NOMO-1 treated with dmso at 0.1 percent for 144 hours (cell line): ENCODE measurements around the gene PMEL.
A peak's percentile ranks its signal among the peaks of the same experiment; 100 is the strongest.
"Not testable (repeated sequence)": the region's sequence is repeated elsewhere in the genome, so short reads cannot be mapped to it uniquely, and the experiment has no call there.

Experiments
- DNase-seq: peaks from one replicate; lab custom pipeline; 2025; ENCODE audit not compliant: unreplicated experiment; lab: John Stamatoyannopoulos, UW

The PMEL gene

DNA sequence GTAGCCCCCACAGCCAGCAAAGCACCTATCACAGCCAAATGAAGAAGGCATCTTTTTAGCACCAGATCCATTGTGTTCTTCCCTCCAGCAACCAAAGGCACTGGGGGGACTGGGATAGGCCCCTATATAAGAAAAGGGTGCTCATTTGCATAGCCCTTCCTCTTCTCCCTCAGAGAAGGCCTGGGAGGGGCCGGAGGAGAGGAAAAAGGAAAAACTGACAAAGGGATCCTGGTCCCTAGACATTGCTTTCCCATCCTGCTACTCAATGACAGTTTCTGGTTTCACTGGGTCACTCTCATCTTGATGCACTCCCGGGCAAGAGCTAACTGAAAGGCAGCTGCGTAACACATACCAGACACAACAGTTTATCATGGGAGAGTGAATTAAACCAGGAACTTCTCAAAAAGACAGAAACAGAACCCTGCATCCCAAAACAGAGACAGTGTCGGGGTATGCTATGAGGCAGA is at the start of gene PMEL:
PMEL (minus strand) TSS at position 102 of the 467 bp plus-strand sequence; CDS start at position 71, 31 bp downstream.
- DNase-seq, result no peak

DNA sequence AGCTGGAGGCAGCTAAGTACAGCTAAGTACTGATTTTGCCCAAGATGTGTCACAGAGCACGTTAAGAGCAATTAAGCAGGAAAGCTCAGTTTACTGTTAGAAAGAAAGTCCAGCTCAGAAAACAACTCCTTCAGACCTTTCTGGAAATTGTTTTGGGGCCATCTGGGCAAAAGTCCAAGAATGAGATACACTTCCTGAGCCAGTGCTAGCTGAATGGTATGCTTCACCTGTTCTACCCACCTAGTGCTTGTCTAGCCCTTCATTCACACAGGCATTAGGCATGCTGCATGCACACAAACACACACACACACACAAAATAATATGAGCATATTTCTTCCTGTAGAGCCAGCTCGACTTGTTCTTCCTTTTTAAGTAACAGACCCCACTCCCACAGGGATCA is 48.4 kb upstream of the PMEL start:
- no peak for DNase-seq

DNA sequence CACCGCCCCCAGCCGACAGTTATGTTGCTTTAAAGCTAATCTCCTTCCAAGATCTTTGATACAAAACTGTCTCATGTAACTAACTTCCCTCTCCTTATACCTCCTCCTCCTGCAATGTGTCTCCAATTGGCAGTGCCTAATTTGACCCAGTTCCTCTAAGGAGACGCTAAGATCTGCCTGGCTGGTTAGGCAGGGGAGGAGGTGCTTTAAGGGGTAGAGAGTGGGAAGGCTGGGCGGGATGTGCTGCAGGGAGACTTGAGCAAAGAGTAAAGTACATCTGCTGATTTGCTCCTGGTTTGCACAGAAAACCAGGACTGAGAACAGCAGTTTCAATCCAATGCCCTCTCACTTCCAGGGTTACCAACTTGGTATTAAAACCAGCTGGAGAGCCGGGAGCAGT is 47.6 kb upstream of the PMEL start:
- no peak for DNase-seq

DNA sequence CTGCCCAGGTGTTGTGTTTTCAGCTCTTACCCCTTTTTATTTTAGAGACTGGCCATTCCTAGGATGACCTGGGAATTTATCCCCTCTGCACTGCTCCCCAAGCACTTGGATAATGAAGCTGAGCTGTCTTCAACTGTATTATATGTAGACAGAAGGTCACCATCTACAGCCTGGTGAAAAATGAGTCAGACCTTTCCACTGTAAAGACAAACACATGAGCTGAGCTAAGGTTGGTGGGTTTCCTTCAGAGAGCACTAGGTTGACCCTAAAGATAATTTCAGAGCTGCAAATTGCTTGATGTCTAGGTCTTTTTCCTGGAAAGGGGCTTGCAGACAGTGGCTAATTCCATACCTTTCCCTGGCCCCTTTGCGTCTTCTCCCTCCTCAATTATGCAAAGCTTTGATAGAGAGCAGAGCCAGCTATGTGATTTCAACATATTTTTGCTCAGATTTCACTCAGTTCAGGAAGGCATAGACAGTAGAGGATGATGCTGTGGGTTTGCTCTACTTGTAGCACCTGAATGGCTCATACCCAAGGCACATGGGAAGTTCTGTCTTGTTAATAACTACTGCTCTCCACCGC is 45.8 kb upstream of the PMEL start:
- DNase-seq, result no peak

DNA sequence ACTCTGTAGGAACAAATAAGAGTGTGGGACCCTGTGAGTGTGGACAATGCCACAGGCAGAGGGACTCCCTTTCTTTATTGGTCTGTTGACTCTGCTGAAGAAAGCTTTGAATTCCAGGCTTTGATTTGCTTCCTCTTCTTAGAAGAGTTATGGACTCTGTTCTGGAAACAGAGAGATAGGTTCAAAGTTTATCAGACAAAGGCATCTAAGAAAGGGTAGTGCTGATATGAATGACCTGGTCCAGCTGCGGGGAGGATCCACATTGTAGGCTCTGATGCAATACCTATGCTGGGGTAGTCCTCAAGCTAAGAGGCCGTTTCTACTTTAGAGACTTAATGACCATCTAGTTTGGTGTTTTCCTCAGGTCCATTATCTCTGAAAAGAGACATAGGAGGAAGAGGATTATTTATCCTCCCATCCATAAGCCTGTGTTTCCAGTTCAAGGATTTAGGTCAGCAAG is 44.3 kb upstream of the PMEL start:
- DNase-seq, result no peak

DNA sequence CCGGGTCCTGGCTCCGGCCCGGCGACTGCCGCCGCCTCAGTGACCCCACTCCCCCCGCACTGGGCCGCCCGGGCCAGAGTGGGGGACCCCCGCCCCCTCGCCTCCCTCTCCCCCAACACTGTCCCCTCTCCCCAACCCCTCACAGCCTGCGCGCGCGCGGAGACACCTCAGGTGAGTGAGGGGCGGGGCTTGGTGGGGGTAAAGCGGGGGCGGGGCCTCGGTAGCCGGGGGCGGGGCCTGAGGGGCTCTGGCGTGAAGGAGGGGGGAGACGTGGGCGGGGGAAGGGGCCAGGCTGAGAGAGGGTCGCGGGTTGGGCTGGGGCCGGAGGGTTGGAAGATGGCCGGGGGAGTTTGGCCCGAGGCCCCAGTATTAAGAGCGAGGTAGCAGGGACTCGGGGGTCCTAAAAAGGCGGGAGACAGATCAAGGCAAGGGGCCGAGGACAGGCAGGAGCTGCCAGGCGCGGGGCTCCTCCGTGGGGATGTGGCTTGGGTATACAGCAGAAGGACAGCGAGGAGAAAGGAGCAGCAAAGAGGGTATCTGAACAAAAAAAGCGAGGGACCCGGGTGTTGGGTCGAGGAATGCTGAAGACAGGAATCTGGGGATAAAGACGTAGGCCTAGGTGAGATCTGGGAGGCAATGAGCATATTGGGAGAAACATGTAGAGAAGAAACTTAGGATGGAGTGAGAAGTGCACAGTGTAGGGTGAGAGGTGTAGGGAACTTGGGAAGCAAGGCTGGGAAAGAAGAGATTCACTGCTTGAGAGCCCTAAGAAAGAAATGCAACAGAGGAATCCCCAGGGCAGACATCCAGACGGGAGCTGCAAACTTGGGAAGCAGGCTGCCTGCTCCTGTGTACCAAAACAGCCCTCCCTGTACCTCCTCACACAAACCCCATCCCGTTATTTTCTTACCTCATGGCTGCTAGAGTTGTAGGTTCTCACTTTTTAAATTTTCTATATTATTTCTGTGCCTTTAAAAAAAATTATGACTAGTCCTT is 42.0 kb upstream of the PMEL start:
- no peak for DNase-seq

DNA sequence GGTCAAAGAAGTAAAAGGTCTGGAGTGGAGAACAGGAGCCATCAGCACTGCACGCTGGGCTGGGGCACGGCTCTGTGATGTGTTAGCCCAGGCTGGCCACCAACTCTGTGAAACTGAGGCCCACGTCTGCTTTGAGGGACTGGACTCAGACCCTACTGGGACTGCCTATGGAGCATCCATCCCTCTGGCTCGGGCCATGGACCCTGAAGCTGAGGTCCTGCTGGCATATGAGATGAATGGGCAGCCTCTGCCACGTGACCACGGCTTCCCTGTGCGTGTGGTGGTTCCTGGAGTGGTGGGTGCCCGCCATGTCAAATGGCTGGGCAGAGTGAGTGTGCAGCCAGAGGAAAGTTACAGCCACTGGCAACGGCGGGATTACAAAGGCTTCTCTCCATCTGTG is 38.4 kb upstream of the PMEL start:
- DNase-seq, result no peak

DNA sequence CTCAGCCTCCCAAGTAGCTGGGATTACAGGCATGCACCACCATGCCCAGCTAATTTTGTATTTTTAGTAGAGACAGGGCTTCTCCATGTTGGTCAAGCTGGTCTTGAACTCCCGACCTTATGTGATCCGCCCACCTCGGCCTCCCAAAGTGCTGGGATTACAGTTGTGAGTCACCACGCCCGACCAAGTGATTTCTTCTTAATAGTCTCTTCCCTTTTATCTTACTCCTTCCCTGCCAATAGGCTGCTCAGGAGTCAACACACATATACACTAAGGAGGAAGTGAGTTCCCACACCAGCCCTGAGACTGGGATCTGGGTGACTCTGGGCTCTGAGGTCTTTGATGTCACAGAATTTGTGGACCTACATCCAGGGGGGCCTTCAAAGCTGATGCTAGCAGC is 37.5 kb upstream of the PMEL start:
- DNase-seq, result not testable (repeated sequence)

DNA sequence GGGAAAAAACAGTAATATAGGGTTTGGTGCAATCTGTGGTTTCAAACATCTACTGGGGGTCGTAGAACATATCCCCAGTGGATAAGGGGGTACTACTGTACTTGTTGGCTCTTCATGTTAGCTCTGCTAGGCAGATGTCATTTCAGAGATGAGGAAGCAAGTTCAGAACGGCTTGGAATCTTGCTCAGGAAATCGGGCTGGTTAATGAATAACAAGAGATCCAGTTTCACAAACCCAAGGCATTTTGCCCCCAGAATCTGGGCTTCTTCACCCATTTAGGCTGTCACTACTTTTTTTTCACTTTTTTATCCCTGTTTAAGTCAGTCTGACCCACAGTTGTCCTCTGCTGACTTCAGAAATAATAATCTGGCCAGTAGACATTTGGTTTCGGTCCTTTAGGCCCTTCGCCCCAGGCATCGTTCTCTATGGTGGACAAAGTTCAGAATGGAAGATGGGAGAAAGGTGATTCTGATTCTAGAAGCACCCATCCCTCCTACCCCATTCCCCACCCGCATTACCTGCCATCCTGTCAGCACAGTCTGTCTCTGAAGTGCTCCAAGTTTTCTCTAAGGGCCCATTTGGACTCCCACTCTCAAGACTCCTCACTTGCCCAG is 35.8 kb upstream of the PMEL start:
- DNase-seq, result no peak

DNA sequence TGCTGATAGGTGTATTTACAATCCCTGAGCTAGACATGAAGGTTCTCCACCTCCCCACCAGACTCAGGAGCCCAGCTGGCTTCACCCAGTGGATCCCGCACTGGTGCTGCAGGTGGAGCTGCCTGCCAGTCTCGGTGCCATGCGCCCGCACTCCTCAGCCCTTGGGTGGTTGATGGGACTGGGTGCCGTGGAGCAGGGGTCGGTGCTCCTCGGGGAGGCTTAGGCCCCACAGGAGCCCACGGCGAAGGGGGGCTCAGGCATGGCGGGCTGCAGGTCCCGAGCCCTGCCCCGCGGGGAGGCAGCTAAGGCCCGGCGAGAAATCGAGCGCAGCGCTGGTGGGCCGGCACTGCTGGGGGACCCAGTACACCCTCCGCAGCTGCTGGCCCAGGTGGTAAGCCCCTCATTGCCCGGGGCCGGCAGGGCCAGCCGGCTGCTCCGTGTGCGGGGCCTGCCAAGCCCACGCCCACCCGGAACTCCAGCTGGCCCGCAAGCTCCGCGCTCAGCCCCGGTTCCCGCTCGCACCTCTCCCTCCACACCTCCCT is 34.2 kb upstream of the PMEL start:
- not testable (repeated sequence) for DNase-seq

DNA sequence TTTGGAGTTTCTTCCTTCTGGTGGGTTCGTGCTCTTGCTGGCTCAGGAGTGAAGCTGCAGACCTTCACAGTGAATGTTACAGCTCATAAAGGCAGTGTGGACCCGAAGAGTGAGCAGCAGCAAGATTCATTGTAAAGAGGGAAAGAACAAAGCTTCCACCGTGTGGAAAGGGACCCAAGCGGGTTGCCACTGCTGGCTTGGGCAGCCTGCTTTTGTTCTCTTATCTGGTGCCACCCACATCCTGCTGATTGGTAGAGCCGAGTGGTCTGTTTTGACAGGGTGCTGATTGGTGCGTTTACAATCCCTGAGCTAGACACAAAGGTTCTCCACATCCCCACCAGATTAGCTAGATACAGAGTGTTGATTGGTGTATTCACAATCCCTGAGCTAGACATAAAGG is 33.7 kb upstream of the PMEL start:
- DNase-seq, result not testable (repeated sequence)

DNA sequence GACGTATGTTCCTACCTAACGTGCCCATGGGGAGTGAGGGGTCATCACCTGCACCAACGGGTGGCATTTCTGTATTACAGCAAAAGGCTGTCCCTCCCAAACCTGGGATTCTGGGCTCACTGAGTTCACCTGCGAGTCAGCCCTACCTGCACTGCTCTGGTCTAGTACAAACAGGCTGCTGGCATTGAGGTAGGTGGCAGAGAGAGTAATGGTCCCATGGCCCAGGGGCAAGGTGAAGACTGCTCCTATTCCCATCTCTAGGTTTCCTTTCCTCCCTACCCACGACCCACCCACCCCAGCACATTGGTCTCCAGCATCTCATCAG is 31.7 kb upstream of the PMEL start:
- DNase-seq, result no peak

DNA sequence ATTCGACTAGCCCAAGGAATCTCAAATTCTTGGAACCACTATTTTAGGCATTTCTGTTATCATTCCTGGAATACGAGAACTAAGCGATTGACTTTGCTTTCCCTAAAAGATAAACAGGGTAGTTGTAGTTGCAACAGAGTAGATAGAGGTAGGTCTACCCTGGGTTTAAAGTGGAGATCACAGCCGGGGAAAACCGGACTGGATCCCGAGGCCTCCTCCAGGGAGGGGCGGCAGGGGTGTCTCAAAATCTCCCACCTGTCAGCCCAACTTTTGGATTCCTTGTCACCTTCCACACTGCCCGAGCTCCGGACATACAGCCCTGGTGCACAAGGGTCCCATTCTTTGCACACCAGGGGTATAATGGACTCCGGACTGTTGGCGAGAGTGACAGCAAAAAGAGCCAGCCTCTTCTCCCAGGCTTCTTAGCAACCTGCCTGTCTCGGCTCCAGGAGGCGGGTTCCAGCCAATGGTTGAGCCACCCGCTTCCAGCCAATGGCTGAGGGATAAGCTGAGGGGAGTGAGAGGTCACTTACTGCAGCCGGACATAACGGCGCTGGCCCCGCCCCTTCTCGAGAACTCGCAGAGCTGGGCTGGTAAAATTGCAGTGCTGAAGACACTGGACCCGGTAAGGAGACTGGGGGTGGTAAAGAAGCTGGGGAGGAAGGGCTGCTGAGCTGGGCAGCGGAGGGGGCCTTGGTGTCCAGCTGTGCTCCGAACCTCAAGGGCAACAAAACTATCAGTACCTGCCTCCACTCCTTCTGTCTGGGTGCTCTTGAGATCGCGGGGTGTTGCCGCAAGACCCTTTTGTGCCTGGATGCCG is 31.1 kb upstream of the PMEL start, which contains the start of gene SUOX:
SUOX (plus strand) TSS at position 562 of the 820 bp plus-strand sequence. CDS start 4,946 bp downstream, outside the sequence.
- DNase-seq, result peak; percentile 94

DNA sequence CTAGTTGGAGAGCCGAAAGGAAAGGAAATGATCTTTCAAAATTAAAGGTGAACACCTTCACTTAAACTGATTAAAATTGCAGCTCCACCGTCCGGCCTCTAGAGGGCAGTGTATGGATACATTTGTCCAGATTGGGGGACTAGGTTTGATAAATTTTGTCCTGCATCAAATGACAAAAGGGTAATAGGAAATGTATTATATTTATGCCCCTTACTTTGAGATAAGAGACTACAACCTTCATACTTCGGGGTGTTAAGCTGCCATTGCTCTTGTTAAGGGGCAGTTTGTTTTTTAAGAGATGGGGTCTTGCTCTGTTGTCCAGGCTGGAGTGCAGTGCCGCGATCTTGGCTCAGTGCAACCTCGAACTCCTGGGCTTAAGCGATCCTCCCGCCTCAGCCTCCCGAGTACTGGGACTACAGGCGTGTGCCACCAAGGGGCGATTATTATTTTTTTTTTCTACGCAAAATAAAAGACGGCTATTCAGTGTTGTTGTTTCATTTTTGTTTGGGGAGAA is 30.4 kb upstream of the PMEL start:
- peak; percentile 21 for DNase-seq

DNA sequence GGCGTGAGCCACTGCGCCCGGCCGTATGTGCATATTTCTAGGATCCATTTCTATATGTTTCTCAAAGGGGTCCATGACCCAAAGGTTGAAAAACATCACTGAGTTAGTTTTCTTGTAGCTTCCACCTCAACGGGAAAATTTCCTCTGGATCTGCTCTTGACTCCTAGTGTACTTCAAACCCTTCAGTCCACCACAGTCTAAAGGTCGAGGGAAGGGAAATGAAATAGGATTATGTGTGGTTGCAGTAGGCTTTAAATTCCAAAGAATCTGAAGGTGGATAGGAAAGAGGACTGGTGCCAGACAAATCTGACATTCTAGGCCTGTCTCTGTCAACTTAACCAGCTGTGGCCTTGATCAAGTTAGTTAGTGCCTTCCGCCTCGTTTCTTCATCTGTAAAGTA is 29.5 kb upstream of the PMEL start:
- no peak for DNase-seq

DNA sequence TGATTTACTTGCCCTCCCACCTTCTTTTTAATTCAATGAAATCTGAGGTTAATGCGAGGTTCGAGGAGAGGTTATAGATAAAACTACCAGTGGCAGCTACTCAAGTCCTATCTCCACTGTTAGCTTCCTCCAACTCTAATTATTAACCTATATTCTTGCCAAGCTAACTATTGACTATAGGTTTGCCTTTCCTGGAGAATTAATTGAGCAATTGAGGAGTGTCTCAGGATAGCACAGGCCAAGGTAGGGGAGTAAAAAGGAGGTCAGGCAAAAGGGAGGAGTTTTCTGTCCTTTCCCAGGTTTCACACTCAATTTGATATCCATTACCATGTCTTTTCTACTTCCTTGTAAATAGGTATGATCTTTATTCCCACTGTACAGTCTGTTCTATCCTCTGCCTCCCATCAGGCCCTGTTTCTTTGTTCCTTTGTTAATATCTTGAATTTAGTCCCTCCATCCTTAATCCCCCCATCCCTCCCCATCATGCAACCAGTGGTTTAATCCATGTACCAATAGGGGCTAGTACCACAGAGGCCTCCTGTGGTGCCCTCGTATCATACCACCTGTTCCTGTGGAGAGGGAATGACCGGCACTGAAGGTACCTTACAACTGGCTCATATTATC is 27.5 kb upstream of the PMEL start:
- DNase-seq, result no peak

DNA sequence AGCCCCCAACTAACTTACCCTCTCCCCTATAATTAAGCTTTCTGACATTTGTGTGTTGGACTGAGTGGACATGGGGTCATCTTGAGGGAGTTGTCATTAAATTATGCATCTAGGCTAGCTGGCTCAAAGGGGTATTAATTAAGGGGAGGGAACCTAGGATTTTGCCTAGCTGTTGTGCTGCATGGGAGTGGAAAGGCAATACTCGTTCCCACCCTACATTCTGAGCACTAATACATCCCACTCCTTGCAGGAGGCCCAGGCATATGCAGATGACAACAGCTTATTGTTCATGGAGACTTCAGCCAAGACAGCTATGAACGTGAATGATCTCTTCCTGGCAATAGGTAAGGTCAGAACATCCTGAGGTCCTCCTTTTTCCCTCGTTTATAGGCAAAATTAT is 25.3 kb upstream of the PMEL start:
- no peak for DNase-seq

DNA sequence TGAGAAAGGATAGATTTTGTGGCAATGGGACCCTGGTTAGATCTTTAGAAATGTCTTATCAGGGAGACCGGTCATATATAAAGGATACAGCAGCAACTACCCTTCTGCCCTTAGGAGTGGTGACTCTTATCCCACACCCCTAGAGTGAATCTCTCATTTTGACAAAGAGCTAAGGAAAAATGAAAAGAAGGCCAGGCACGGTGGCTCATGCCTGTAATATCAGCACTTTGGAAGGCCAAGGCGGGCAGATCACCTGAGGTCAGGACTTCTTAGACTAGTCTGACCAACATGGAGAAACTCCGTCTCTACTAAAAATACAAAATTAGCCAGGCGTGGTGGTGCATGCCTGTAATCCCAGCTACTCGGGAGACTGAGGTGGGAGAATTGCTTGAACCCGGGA is 20.1 kb upstream of the PMEL start:
- DNase-seq, result not testable (repeated sequence)

DNA sequence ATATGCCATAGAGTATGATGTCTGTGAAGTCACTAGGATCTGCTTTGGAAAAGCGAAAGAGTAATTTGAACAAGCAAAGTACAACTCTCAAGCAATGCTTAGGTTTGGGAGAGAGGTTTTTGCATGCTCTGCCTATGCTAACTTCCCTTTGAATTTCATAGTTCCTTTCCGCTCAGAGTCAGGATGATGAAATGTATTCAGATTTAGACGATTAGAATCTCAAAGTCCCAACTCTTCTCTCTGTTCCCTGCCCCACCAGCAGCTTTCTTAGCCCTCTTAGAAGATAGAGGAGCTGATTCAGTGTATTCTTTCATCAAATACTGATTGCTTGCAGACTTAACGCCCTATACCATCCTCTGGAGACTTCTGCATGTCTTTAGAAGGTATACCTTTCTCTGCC is 19.5 kb upstream of the PMEL start:
- DNase-seq, result no peak

DNA sequence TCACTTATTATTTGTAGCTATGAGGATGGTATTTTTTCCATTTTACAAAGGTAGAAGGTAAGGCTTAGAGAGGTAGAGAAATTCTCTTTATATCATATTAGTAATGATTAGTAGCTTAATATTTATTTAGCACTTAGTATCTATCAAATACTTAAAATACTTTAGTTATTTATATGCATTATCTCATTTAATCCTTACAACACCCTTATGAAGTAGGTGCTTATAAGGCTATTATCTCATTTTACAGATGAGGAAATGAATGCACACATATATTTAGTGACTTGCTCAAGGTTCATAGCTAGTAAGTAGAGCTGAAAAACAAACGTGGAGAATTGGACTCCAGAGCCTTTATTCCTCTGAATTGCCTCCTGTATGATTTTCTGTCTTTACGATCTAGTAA is 19.0 kb upstream of the PMEL start:
- no peak for DNase-seq
